ENCODE results near the gene MYOM1.

- TF ChIP-seq CTCF (conservative IDR thresholded peaks at IDR 0.05 in 1 of 2, IDR thresholded peaks at IDR 0.05 in 1 of 2; ENCODE audit: extremely low read depth in 1 of 2, insufficient read depth in 1 of 2, low read depth in 1 of 2, low read length in 2 of 2) (no peak), EZH2 (IDR thresholded peaks at IDR 0.05; ENCODE audit: borderline replicate concordance, low read length) (no peak)
These were observed 116.8 kb downstream of the MYOM1 start for GRCh38 chr18:3102983-3103382.

All from mammary epithelial cell (primary cell).